Occipital lobe (tissue), 2 donors: Measurements from ENCODE around the gene METTL27. TPM values are rescaled to one million over a fixed set of nuclear protein-coding genes. Genes with fewer than 3 reads are reported as not detected.
"Not testable (repeated sequence)": the region's sequence is repeated elsewhere in the genome, so short reads cannot be mapped to it uniquely, and the experiment has no call there.

Source experiments
- DNase-seq: peaks from one replicate; lab custom pipeline; 2025; lab: John Stamatoyannopoulos, UW
- total RNA-seq: library from RNA; depleted of rRNA; stranded (reverse); fragments of >200 nt; gene quantifications from one replicate; pipeline ENCODE4 v1.2.3, GENCODE V29; 2014

The METTL27 gene
- total RNA-seq, 1 donor from 2014 or later, result 0.78 TPM

DNA sequence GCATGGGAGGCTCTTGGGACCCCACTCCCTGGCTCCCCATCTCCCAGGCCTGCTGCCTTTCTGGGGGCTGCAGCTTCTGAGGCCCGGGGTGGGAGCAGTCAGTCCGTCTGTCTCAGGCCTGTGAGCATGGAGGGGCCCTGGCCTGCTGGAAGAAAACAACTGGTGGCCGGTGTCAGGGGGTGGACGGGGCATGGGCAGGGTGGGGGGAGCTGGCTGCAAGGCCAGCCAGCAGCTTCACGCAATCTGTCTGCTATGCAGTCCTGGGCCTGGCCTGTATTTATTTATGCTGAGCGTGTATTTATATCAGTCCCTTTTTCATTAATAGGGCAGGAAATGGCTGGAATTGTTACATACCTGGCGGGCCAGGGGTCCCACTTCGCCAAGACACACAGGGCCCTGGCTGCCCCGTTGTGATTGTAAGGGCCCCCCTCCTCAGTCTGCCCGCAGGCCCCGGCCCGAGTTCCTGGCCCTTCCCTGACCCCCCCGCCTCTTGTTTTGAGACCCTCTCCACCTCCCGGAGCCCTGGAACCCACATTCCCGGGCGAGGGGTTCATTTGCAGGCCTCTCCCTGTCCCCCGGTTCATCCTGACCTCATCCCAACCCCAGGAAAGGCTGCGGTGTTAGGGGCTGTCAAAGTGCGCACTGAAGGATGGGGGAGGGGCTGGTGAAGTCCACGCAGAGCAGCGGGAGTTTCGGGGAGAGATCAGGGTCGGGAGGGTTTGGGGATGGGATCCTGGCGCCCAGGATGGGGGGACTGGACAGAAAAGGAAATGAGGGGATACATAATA, 26.9 kb upstream of the METTL27 start:
- no peak for DNase-seq

DNA sequence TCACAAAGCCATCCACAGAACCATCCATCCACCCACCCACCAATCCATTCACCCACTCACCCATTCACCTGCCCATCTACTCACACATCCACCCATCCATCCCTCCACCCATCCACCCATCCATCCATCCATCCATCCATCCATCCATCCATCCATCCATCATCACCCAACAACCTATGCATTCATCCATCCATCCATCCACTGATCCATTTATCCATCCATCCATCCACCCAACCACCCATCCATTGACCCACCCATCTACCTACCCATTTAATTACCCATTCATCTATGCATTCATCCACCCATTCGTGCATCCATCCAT, 24.1 kb upstream of the METTL27 start:
- DNase-seq, result no peak

DNA sequence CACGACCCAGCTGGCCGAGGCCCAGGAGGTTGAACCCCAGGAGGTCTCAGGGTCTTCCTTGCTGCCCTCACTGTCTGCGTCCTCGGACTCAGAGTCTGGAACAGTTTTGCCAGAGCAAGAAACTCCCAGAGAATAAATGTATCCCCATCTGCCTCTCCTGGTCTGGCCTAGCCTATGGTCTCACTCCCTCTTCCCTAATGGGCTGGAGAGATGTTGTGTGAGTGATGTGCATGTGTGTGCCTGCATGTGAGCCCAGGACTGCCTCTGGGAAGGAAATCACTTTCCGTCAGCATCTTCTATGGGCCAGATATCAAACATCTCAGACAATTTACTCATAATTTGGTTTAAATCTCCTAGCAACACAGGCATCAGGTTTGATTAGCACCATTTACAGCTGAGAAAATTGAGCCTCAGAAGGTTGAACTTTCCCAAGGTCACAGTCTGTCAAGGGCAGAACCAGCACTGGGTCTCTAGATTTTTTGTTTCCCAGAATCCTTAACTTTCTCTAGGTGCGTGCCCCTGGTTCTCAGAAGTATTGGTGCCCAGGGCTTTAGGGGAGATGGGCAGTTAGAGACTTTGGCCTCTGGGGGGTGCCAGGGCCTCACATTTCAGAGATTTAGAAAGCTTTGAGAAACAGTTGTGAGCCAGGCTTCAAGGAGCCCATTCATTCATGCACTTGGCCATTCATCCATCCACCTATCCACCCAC, 23.6 kb upstream of the METTL27 start:
- DNase-seq, result no peak

DNA sequence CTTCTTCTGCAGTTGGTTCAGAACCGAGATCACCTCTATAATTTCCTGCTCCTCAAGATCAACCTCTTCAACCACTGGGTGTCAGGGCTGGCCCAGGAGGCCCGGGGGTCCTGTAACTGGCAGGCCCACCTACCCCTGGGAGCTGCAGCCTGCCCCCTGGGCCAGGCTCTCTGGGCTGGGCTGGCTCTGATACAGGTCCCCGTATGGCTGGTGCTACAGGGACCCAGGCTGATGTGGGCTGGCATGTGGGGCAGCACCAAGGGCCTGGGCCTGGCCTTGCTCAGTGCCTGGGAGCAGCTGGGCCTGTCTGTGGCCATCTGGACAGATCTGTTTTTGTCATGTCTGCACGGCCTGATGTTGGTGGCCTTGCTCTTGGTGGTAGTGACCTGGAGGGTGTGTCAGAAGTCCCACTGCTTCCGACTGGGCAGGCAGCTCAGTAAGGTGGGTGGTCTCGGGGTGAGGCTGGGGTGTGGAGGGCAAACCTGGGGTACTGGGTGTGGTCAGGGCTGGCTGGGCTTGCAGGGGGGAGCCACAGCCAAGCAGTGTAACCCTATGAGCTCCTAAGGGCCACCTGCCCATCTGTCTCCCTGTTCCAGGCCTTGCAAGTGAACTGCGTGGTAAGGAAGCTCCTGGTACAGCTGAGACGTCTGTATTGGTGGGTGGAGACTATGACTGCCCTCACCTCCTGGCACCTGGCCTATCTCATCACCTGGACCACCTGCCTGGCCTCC, 22.8 kb upstream of the METTL27 start:
- DNase-seq, result no peak

DNA sequence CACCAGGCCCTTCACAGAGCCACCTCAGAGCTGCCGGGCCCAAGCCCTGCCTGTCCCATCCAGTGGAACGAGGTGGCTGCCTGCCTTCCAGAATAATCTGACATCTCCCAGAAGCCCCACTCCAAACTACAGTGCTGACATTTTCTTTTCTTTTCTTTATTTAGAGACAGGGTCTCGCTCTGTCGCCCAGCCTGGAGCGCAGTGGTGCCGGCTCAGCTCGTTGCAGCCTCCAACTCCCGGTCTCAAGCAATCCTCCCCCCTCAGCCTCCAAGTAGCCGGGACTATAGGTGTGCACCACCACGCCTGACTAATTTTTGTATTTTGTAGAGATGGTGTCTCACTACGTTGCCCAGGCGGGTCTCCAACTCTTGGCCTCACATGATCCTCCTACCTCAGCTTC, 19.0 kb upstream of the METTL27 start:
- DNase-seq, result no peak

DNA sequence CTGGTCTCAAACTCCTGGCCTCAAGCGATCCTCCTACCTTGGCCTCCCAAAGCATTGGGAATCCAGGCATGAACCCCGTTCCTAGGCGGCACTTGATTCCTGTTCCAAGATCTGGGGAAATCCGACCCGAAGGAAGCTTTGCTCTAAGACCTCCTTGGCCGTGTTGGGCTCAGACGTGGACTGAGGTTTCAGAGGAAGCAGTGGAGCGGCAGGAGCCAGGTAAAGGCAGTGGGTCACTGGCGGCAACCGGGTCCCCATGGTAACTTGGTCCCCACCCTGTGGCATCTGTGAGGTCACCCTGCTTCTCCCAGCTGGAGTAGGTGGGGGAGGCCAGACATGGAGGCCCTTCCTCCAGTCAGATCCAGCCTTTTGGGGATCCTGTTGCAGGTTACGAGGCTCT, 18.5 kb upstream of the METTL27 start, which contains the start of gene TMEM270:
TMEM270 (plus strand) TSS at position 301 of the 400 bp plus-strand sequence; CDS start at position 337, 36 bp downstream.
- no peak for DNase-seq

DNA sequence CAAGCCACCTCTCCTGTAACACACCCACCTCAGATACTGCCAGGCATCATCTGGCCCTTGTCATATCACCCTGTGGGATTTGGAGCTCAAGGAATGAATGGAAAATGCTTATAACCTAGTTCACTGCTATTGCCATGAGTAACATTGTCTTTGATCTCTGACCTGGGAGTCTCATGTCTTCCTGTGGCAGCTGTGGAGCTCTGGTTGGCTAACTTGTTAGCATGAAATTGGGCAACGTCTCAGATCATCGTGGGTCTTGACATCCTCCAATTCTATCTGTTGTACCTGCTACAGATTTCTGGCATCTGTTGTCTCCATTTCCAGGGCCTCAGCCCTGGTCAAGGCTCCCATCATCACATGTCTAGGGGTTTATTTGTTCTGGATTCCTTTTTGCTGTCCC, 16.5 kb upstream of the METTL27 start:
- DNase-seq, result no peak

DNA sequence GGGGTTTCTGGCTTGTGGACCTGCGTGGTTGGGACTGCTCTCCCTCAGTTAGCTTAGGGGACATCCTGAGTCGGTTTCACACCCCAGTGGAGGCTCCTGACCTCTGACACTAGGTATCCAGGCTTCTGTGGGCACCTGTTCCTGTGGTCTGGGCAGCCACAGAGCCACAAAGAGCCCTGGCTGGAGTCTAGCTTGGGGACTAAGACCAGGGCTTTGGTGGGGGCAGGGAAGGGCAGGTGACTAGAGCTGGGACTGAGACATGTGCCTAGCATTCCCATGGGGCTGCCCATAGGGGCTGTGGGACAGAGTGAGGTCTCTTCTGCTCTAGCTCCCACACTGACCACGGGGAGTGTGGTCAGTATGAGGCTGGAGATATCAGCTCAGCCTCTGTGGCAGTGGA, 14.6 kb upstream of the METTL27 start:
- DNase-seq, result no peak

DNA sequence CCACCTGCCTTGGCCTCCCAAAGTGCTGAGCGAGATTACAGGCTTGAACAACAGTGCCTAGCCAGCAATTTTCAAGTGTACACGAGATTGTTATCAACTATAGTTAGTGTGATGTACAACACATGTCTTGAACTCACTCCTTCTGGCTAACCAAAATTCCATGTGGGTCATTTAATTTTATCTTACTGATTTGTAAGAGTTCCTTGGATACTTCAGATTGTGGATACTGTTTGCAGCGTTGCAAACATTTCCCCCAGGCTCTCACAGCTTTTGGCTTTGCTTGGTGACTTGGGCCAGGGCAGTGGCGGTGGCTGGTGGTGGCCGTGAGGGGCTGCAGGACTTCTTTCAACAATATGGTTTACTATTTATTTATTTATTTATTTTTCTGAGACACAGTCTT, 10.2 kb upstream of the METTL27 start:
- DNase-seq, result no peak

DNA sequence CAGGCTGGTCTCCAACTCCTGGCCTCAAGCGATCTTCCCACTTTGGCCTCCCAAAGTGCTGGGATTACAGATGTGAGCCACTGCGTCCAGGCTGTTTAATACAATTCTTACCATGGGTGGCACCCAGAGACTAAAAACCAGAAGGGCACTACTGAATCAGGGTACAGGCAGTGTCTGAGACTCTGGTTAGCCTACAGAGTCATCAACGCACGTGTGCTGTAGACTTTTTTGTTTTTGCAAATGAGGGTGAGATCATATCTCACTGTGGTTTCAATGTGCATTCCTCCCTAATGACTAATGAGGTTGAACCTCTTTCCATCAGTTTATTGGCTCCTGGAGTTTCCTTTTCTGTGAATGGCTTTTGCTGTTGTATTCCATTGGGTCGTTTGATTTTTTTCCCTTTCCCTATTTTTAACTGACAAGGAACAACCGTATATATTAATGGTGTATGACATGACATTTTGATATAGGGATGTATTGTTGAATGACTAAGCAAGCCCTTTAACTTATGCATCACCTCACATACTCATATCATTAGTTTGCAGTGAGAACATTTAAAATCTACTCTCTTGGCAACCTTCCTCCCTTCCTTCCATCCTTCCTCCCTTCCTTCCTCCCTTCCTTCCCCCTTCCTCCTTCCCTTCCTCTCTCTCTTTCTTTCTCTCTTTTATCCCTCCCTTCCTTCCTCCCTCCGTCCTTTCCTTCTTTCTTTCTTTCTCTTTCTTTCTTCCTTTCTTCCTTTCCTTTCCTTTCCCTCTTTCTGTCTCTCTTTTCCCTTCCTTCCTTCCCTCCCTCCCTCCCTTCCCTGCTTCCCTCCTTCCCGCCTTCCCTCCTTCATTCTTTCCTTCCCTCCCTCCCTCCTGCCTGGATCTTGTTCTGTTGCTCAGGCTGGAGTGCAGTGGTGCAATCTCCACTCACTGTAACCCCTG, 9.4 kb upstream of the METTL27 start:
- no peak for DNase-seq

DNA sequence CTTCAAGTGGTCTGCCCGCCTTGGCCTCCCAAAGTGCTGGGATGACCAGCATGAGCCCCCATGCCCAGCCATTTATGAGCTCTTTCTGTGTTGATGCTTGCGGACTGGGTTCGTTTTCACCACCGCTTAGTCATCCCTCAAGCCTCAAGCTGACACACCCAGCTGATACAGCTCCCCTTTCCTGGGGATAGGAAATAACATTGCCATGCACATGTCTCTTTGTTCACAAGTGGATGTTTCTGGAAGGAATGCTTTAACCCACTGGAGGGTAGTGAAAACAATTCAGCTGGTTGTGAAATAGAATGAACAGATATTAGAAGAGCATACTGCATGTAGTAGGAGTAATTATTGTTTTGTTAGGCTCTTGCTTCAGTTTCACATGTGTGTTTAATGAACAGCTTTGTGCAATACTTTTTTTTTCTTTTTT, 8.5 kb upstream of the METTL27 start:
- DNase-seq, result no peak

DNA sequence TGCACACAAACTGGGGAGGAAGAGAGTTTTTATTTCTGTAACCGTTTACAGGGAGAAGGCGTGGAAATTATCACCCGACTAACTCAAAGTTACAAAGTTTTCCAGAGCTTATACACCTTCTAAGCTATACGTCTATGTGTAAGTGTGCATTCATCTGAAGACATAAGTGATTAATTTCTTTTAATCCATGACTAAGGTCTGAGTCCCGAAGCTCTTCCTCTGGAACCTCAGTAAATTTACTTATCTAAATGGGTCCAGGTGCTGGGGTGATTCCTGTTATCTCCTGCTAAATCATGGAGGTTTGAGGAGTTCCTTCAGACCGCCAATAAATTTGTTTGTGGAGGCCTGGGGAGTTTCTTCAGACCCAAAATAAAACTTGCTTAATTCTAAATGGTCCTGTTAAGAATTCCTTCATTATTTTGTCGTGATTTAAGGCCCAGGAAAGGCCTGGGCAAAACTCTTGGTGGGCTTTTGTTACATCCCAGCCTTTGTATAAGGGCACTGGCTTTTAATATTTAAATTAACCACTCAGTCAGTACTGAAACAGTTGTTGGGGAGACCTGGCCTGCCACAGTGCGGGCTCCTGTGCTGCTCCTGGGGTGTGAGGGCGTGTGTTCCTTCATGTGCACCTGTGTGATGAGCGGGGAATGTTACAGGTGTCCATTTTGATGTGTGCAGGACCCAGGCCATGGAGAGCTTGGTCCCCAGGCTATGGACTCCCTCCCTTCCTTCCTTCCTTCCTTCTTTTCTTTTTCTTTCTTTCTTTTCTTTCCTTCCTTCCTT, 5.8 kb upstream of the METTL27 start:
- DNase-seq, result no peak

DNA sequence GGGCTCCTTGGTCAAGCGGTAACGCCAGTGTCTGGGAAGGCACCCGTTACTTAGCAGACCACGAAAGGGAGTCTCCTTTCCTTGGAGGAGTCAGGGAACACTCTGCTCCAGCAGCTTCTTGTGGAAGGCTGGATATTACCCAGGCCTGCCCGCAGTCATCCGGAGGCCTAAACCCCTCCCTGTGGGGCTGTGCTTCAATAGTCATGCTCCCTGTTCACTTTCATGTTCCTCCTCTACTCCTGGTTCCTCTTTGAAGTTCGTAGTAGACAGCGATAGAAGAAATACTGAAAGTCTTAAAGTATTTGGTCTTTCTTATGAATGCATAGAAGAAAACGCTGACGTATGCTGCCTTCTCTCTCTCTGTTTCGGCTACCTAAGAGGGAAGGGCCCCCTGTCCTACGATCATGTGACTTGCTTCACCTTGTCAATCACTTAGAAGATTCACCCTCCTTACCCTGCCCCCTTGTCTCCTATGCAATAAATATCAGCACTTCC, 3.4 kb upstream of the METTL27 start:
- not testable (repeated sequence) for DNase-seq

DNA sequence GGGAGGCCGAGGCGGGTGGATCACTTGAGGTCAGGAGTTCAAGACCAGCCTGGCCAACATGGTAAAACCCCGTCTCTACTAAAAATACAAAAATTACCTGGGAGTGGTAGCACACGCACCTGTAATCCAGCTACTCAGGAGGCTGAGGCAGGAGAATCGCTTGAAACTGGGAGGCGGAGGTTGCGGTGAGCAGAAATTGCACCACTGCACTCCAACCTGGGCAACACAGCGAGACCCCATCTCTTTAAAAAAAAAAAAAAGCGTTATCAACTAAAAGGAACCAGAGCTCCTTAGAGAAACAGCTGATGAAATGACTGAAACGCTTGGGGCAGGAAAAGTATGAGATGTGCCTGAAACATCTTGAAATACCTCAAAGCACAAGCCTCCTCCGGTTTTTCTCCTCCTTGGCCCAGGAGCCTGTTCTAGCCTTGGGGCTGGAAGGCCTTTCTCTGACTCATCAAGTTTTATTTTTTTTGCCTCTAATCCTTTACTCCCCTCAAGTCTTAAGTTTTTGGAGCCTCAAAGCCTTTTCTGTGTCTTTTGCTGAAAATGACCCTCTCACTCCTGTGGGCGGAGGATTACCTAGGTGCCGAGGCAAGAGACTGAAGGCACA, 2.6 kb upstream of the METTL27 start:
- no peak for DNase-seq

DNA sequence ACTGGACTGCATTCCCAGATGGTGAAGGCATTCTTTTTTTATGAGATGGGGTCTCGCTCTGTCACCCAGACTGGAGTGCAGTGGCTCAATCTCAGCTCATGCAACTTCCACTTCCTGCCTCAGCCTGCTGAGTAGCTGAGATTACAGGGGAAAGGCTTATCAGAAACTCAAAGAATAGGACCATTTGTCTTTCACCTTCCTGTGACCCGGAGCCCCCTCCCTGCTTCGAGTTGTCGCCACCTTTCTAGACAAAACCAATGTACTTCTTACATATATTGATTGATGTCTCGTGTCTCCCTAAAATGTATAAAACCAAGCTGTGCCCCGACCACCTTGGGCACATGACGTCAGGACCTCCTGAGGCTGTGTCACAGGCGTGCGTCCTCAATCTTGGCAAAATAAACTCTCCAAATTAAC, 1.8 kb upstream of the METTL27 start:
- DNase-seq, result no peak

DNA sequence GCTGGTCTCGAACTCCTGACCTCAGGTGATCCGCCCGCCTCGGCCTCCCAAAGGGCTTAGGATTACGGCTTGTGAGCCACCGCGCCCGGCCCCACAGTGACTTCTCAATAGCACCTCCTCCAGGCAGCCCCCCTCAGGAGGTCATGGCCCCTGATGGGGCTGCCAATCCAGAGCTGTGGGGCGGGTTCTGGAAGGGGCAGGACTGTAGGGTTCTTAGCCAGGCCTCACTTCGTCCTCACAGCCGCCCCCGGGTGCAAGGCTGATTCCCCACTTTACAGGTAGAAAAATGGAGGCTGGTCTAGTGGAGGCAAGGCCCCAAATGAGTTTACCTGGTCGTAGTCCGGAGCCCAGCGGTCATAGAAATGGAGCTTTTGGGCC, 638 bp downstream of the METTL27 start:
- DNase-seq, result no peak

DNA sequence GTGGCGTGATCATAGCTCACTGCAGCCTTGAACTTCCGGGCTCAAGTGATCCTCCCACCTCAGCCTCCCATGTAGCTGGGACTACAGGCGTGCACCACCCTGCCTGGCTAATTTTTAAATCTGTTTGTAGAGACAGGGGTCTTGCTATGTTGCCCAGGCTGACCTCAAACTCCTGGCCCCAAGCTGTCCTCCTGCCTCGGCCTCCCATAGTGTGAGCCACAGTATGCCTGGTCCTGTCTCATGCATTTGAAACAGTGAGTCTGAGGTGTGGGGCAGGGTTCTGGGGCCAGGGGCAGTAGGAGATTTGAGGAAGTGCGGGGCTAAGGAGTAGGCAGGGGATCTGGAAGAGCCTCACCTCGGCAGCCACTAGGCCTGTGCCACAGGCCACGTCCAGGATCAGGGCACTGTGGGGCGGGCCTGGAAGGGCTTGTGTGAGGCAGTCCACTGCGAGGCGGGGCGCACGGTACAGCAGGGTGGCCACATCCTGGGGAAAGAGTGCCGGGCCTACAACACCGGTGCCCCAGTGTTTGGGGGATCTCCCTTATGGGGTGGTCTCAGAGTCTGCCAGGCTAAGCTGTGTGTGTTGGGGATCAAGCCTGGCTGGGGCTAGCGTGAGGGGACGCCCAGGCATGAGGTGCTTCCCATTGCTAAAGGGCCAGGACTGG, 1.5 kb downstream of the METTL27 start:
- DNase-seq, result no peak

DNA sequence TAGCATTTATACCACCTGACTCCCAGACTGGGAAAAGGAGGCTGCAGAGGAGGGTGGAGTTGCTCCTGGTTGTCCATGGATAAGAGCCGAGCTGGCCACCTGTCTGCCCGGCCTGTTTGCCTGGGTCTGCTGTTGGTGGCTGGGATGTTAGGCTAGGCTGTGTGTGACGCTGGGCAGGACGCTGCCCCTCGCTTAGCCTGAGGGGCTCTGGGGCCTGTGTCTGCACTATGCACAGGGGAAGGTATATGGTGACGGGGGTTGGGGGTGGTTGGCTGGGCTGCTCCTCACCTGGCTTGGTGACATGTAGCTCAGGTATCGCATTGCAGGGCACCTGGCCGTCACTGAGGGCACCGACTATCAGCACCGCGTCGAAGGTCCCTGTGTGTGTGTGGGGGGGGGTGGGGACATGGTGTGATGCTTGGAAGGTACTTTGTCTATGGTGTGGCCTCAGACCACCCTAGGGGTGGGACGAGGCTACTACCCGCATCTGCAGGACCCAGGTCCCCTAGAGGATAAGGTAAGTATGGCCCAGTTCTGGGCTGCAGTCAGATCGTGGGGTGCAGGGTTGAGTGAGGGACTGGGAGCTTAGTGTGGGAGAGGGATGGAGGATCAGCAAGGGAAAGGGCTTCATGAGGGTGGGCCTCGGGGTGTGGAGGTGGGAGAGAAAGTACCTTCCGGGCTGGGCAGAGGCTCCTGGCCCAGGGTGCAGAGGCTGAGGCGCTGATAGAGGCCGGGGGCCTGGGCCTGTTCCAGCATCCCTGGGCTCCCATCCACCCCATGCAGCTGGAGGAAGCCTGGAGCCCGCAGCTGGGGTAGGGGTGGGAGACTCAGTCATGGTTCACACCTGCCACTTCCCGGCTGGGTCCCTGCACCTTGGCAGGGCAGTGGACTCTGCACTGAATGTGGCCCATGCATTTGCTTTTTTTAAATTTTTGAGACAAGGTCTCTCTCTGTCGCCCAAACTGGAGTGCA, 2.3 kb downstream of the METTL27 start:
- no peak for DNase-seq
